Measurements from ENCODE around the gene RNF31. TPM values are rescaled to one million over a fixed set of nuclear protein-coding genes. Genes with fewer than 3 reads are reported as not detected.

Gene RNF31
- total and polyA plus RNA-seq, 2 of the 13 experiments (the other 11 are each of a cell fraction or from before 2014, with no cell fraction given), result 48.2 to 86.8 TPM

DNA sequence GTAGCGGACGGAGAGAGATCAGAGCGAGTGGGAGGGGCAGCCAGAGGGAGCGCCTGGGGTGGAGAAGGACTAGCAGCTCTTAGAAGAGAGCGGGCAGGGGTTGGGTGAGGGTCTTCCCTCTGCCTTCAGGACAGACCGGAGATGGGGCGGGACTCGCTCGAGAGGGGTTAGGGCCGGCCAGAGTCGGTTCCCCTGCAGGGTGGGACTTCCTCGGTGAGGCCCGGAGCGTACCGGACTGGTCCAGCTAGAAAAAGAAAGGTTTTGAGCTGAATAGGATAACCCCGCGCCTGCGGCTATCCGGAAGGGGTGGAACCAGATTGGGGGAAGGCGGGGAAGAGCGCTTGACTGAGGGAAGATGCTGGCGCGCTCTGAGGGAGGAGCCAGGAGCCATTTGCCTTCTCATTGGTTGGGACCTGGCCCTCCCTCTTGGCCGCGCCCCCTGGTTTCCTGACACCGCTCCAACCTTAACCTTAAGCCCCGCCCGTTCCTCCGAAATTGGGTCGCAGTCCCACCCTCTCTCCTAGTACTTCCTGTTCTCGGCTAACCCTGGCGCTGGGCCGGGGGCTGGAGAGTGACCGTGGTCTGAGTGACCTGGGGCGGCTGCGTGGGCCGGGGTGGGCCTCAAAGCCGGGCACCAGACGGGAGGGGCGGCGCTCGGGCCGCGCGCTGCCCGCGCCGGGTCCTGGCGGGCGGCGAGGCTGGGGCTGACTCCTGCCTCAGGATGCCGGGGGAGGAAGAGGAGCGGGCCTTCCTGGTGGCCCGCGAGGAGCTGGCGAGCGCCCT is at the start of gene RNF31 (continued):
- TF ChIP-seq, protein P1, sequence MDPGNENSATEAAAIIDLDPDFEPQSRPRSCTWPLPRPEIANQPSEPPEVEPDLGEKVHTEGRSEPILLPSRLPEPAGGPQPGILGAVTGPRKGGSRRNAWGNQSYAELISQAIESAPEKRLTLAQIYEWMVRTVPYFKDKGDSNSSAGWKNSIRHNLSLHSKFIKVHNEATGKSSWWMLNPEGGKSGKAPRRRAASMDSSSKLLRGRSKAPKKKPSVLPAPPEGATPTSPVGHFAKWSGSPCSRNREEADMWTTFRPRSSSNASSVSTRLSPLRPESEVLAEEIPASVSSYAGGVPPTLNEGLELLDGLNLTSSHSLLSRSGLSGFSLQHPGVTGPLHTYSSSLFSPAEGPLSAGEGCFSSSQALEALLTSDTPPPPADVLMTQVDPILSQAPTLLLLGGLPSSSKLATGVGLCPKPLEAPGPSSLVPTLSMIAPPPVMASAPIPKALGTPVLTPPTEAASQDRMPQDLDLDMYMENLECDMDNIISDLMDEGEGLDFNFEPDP (CRISPR knock-in tag; conservative IDR thresholded peaks at IDR 0.05), result no peak
- TF ChIP-seq ZMYM2 (CRISPR knock-in tag; IDR thresholded peaks at IDR 0.05) (no peak), MEF2D (CRISPR knock-in tag; IDR thresholded peaks at IDR 0.05) (peak; percentile 66; the same call in 1 of the 2 replicates), KLF13 (CRISPR knock-in tag; IDR thresholded peaks at IDR 0.05) (0 out of 2 replicates have a peak, but pooled peaks have one; percentile 91), NCOA5 (CRISPR knock-in tag; IDR thresholded peaks at IDR 0.05) (peak; percentile 25; the same call in 1 of the 2 replicates), RELA (CRISPR knock-in tag; IDR thresholded peaks at IDR 0.05) (no peak), ELF1 (CRISPR knock-in tag; IDR thresholded peaks at IDR 0.05) (peak; percentile 90), ZMYM4 (CRISPR knock-in tag; IDR thresholded peaks at IDR 0.05) (no peak), ATM (IDR thresholded peaks at IDR 0.05; ENCODE audit: borderline replicate concordance) (no peak), ZNF383 (CRISPR knock-in tag; IDR thresholded peaks at IDR 0.05; ENCODE audit: borderline replicate concordance) (no peak; the same call in 1 of the 2 replicates), MLLT10 (CRISPR knock-in tag; IDR thresholded peaks at IDR 0.05) (0 out of 2 replicates have a peak, but pooled peaks have one; percentile 33), MYNN (CRISPR knock-in tag; IDR thresholded peaks at IDR 0.05; ENCODE audit: low read depth) (peak; percentile 76; the same call in 1 of the 2 replicates), ZNF703 (CRISPR knock-in tag; IDR thresholded peaks at IDR 0.05; ENCODE audit: borderline replicate concordance) (no peak), NFKBIZ (CRISPR knock-in tag; IDR thresholded peaks at IDR 0.05) (peak; percentile 81), ARNTL (CRISPR knock-in tag; IDR thresholded peaks at IDR 0.05) (peak; percentile 80; the same call in 1 of the 2 replicates), ZFP62 (CRISPR knock-in tag; IDR thresholded peaks at IDR 0.05) (0 out of 2 replicates have a peak, but pooled peaks have one; percentile 67), ZNF468 (CRISPR knock-in tag; IDR thresholded peaks at IDR 0.05) (peak; percentile 85; the same call in 1 of the 2 replicates), POLR2G (IDR thresholded peaks at IDR 0.05; ENCODE audit: low read depth, low read length) (peak; percentile 89), RAD51 (IDR thresholded peaks at IDR 0.05; ENCODE audit: borderline replicate concordance) (no peak), ZNF367 (CRISPR knock-in tag; IDR thresholded peaks at IDR 0.05; ENCODE audit: borderline replicate concordance) (peak; percentile 79; the same call in 1 of the 2 replicates)
- TF ChIP-seq, protein P2, sequence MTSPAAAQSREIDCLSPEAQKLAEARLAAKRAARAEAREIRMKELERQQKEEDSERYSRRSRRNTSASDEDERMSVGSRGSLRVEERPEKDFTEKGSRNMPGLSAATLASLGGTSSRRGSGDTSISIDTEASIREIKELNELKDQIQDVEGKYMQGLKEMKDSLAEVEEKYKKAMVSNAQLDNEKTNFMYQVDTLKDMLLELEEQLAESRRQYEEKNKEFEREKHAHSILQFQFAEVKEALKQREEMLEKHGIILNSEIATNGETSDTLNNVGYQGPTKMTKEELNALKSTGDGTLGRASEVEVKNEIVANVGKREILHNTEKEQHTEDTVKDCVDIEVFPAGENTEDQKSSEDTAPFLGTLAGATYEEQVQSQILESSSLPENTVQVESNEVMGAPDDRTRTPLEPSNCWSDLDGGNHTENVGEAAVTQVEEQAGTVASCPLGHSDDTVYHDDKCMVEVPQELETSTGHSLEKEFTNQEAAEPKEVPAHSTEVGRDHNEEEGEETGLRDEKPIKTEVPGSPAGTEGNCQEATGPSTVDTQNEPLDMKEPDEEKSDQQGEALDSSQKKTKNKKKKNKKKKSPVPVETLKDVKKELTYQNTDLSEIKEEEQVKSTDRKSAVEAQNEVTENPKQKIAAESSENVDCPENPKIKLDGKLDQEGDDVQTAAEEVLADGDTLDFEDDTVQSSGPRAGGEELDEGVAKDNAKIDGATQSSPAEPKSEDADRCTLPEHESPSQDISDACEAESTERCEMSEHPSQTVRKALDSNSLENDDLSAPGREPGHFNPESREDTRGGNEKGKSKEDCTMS (CRISPR knock-in tag; conservative IDR thresholded peaks at IDR 0.05), result no peak
- TF ChIP-seq, protein P3, sequence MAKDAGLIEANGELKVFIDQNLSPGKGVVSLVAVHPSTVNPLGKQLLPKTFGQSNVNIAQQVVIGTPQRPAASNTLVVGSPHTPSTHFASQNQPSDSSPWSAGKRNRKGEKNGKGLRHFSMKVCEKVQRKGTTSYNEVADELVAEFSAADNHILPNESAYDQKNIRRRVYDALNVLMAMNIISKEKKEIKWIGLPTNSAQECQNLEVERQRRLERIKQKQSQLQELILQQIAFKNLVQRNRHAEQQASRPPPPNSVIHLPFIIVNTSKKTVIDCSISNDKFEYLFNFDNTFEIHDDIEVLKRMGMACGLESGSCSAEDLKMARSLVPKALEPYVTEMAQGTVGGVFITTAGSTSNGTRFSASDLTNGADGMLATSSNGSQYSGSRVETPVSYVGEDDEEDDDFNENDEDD (CRISPR knock-in tag; IDR thresholded peaks at IDR 0.05; ENCODE audit: borderline replicate concordance), result 0 out of 2 replicates have a peak, but pooled peaks have one; percentile 56
- TF ChIP-seq, protein P4, sequence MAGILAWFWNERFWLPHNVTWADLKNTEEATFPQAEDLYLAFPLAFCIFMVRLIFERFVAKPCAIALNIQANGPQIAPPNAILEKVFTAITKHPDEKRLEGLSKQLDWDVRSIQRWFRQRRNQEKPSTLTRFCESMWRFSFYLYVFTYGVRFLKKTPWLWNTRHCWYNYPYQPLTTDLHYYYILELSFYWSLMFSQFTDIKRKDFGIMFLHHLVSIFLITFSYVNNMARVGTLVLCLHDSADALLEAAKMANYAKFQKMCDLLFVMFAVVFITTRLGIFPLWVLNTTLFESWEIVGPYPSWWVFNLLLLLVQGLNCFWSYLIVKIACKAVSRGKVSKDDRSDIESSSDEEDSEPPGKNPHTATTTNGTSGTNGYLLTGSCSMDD (CRISPR knock-in tag; IDR thresholded peaks at IDR 0.05), result peak; percentile 22; the same call in 1 of the 2 replicates

Measured in HepG2 (cell line).